PFSK-1 (cell line): Measurements from ENCODE around the gene DOCK8.

Experiments
- POLR2AphosphoS5 ChIP-seq: IDR thresholded peaks from 2 replicates; pipeline ENCODE4 v1.6.1; 2012; ENCODE audit warnings: low read depth, mild to moderate bottlenecking, control low read depth, low read length, moderate library complexity
- SIN3A ChIP-seq: IDR thresholded peaks from 2 replicates; pipeline ENCODE4 v1.6.1; 2012; ENCODE audit warnings: mild to moderate bottlenecking, low read length, moderate library complexity, borderline replicate concordance; ENCODE audit not compliant: insufficient read depth
- TAF1 ChIP-seq: IDR thresholded peaks from 2 replicates; pipeline ENCODE4 v1.6.1; 2012; ENCODE audit warnings: low read length, control low read depth, borderline replicate concordance; ENCODE audit not compliant: insufficient read depth

- TF ChIP-seq TAF1 (no peak), SIN3A (no peak), POLR2AphosphoS5 (no peak)
Measured at GRCh38 chr9:437574-438001, 222.9 kb downstream of the DOCK8 start.
